ENCODE data around the gene IL26.
"Not testable (repeated sequence)": the region's sequence is repeated elsewhere in the genome, so short reads cannot be mapped to it uniquely, and the experiment has no call there.

The IL26 gene

GRCh38 chr12:68239309-68239982, 13.8 kb upstream of the IL26 start:
- DNase-seq, result no peak

- DNase-seq, result no peak
Measured at GRCh38 chr12:68237619-68238018, 12.0 kb upstream of the IL26 start.

- no peak for DNase-seq
Measured at GRCh38 chr12:68237078-68237477, 11.5 kb upstream of the IL26 start.

- peak; percentile 57 for DNase-seq
Measured at GRCh38 chr12:68236421-68237059, 10.9 kb upstream of the IL26 start.

GRCh38 chr12:68235576-68235975, 10.0 kb upstream of the IL26 start:
- no peak for DNase-seq

- DNase-seq, result no peak
Measured at GRCh38 chr12:68234140-68234539, 8.5 kb upstream of the IL26 start.

- DNase-seq, result no peak
Measured at GRCh38 chr12:68233498-68233897, 7.9 kb upstream of the IL26 start.

GRCh38 chr12:68231691-68232090, 6.1 kb upstream of the IL26 start:
- no peak for DNase-seq

GRCh38 chr12:68231229-68231628, 5.6 kb upstream of the IL26 start:
- no peak for DNase-seq

GRCh38 chr12:68229956-68230355, 4.3 kb upstream of the IL26 start:
- DNase-seq, result no peak

GRCh38 chr12:68227356-68227755, 1.7 kb upstream of the IL26 start:
- no peak for DNase-seq

- DNase-seq, result no peak
Measured at GRCh38 chr12:68224613-68225285, 861 bp downstream of the IL26 start.

GRCh38 chr12:68223067-68223747, 2.4 kb downstream of the IL26 start:
- peak; percentile 68 for DNase-seq

- DNase-seq, result no peak
Measured at GRCh38 chr12:68222326-68222725, 3.3 kb downstream of the IL26 start.

GRCh38 chr12:68221497-68221896, 4.1 kb downstream of the IL26 start:
- no peak for DNase-seq

GRCh38 chr12:68210875-68211274, 14.7 kb downstream of the IL26 start:
- no peak for DNase-seq

- not testable (repeated sequence) for DNase-seq
Measured at GRCh38 chr12:68209048-68209728, 16.4 kb downstream of the IL26 start.

GRCh38 chr12:68207276-68207675, 18.3 kb downstream of the IL26 start:
- DNase-seq, result no peak

- DNase-seq, result no peak
Measured at GRCh38 chr12:68206446-68206845, 19.2 kb downstream of the IL26 start.

- peak; percentile 28 for DNase-seq
Measured at GRCh38 chr12:68203460-68203875, 22.1 kb downstream of the IL26 start.

GRCh38 chr12:68200854-68201253, 24.8 kb downstream of the IL26 start:
- DNase-seq, result no peak

- DNase-seq, result no peak
Measured at GRCh38 chr12:68199127-68199526, 26.5 kb downstream of the IL26 start.

- no peak for DNase-seq
Measured at GRCh38 chr12:68198507-68199086, 27.0 kb downstream of the IL26 start.
